ENCODE results near the gene SEC14L1. TPM values are rescaled to one million over a fixed set of nuclear protein-coding genes. Genes with fewer than 3 reads are reported as not detected.

Gene SEC14L1
- total RNA-seq, 1 experiment from 2014 or later = 58.6 TPM

- Histone ChIP-seq H3K56ac (ENCODE audit: insufficient read length, low read depth, low read length) (no peak overlapping the region), H3K79me2 (ENCODE audit: insufficient read depth, low read length) (no peaks in the 10 kb centered on the region; the same call in 1 of the 2 replicates), H2AFZ (ENCODE audit: low read length) (no peak overlapping the region), H2BK15ac (ENCODE audit: low read depth, low read length) (no peak overlapping the region), H3K14ac (ENCODE audit: insufficient read depth, low read length) (peak overlapping the region; percentile 46; the same call in 1 of the 2 replicates), H3T11ph (ENCODE audit: low read length) (no peak overlapping the region), H3K4me1 (ENCODE audit: insufficient read depth, low read length) (no peaks in the 10 kb centered on the region; the same call in 1 of the 2 replicates), H2AK5ac (ENCODE audit: insufficient read length, low read length) (no peak overlapping the region), H4K8ac (replicated peaks; ENCODE audit: insufficient read length, low read depth, low read length) (no peak overlapping the region), H3K4me2 (ENCODE audit: insufficient read depth, insufficient read length, low read length) (peak overlapping the region; percentile 15), H4K20me1 (ENCODE audit: control insufficient read depth, insufficient read depth, insufficient read length) (no peaks in the 10 kb centered on the region), H2BK12ac (ENCODE audit: insufficient read length, low read depth, low read length) (no peak overlapping the region), H3K4ac (ENCODE audit: low read depth, low read length) (no peak overlapping the region), H2BK5ac (ENCODE audit: insufficient read length, low read length) (no peak overlapping the region), H3K18ac (ENCODE audit: insufficient read length, low read depth, low read length) (peak overlapping the region; percentile 76), H2BK20ac (ENCODE audit: low read depth, low read length, poor library complexity, severe bottlenecking) (no peak overlapping the region), H3K23me2 (ENCODE audit: insufficient read length, low read depth, low read length, poor library complexity, severe bottlenecking) (peaks cover 4% of the 10 kb centered on the region), H3K79me1 (ENCODE audit: insufficient read depth, low read depth, low read length, poor library complexity, severe bottlenecking) (no peaks in the 10 kb centered on the region), H3K23ac (ENCODE audit: insufficient read length, low read depth, low read length) (no peak overlapping the region), H2BK120ac (ENCODE audit: low read depth, low read length, poor library complexity, severe bottlenecking) (no peak overlapping the region), H4K91ac (ENCODE audit: insufficient read length, low read depth, low read length) (no peak overlapping the region), H3K27ac (ENCODE audit: insufficient read length, low read depth, low read length) (no peak overlapping the region), H3K9ac (ENCODE audit: extremely low read depth, insufficient read length, low read length) (peak overlapping the region; percentile 52), H3K9me3 (ENCODE audit: control insufficient read depth, low read depth, low read length) (no peaks in the 10 kb centered on the region), H3K27me3 (ENCODE audit: insufficient read depth, low read length) (no peaks in the 10 kb centered on the region), H4K5ac (ENCODE audit: insufficient read length, low read depth, low read length) (no peak overlapping the region)
- peaks cover 5% of the 10 kb centered on the region for H3K27me3 Mint-ChIP-seq (ENCODE audit: low read depth)
- H3K9me3 Mint-ChIP-seq = peaks cover 23% of the 10 kb centered on the region in 2 experiments
- H3K4me1 Mint-ChIP-seq = peaks cover 12 to 17% of the 10 kb centered on the region in 2 experiments
- H3K27ac Mint-ChIP-seq = peak overlapping the region in 1 of 3 experiments; percentile 73; a peak in 1 of 7 replicates
- H3K4me3 Mint-ChIP-seq = peak overlapping the region; percentile 60 to 74
- no peak; the same call in 2 of the 3 replicates for TF ChIP-seq CTCF (conservative IDR thresholded peaks at IDR 0.05)
- no CpG with 5 or more reads among the region's 67 CpGs for WGBS (ENCODE audit: extremely low coverage, insufficient read length, low lambda C conversion rate)
- peaks cover 7 to 41% (median 33%) of the 10 kb centered on the region in 3 experiments for H3K36me3 Mint-ChIP-seq (ENCODE audit: insufficient read depth in 1 of 3, low read depth in 3 of 3)
- DNase-seq = peak; percentile 100
These were observed 447 bp upstream of the SEC14L1 start for GRCh38 chr17:77140166-77140877.
